ENCODE measurements around the gene MYH7.

MYH7 gene

GRCh38 chr14:23449314-23449713 lies 13.9 kb upstream of the MYH7 start:
- no peak for TF ChIP-seq CTCF (IDR thresholded peaks at IDR 0.05; ENCODE audit: low read length, missing control alignments)
- no peak for DNase-seq (ENCODE audit: low read depth)
- no peak overlapping the region for H3K4me3 ChIP-seq (replicated peaks; ENCODE audit: low read depth, low read length)

GRCh38 chr14:23447361-23448350 lies 12.2 kb upstream of the MYH7 start:
- H3K4me3 ChIP-seq (replicated peaks; ENCODE audit: low read depth, low read length) = no peak overlapping the region
- TF ChIP-seq CTCF (IDR thresholded peaks at IDR 0.05; ENCODE audit: low read length, missing control alignments) = no peak
- DNase-seq (ENCODE audit: low read depth) = no peak

- DNase-seq (ENCODE audit: low read depth) = no peak
- H3K4me3 ChIP-seq (replicated peaks; ENCODE audit: low read depth, low read length) = no peak overlapping the region
- TF ChIP-seq CTCF (IDR thresholded peaks at IDR 0.05; ENCODE audit: low read length, missing control alignments) = no peak
Measured at GRCh38 chr14:23446291-23446851, 10.9 kb upstream of the MYH7 start.

GRCh38 chr14:23445773-23446172 lies 10.3 kb upstream of the MYH7 start:
- no peak for TF ChIP-seq CTCF (IDR thresholded peaks at IDR 0.05; ENCODE audit: low read length, missing control alignments)
- H3K4me3 ChIP-seq (replicated peaks; ENCODE audit: low read depth, low read length) = no peak overlapping the region
- DNase-seq (ENCODE audit: low read depth) = no peak

- DNase-seq (ENCODE audit: low read depth) = no peak
- no peak for TF ChIP-seq CTCF (IDR thresholded peaks at IDR 0.05; ENCODE audit: low read length, missing control alignments)
- H3K4me3 ChIP-seq (replicated peaks; ENCODE audit: low read depth, low read length) = no peak overlapping the region
Measured at GRCh38 chr14:23444314-23444713, 8.9 kb upstream of the MYH7 start.

GRCh38 chr14:23443881-23444280 lies 8.4 kb upstream of the MYH7 start:
- no peak overlapping the region for H3K4me3 ChIP-seq (replicated peaks; ENCODE audit: low read depth, low read length)
- DNase-seq (ENCODE audit: low read depth) = no peak
- TF ChIP-seq CTCF (IDR thresholded peaks at IDR 0.05; ENCODE audit: low read length, missing control alignments) = no peak
